Measurements from ENCODE around the gene TOX2. TPM values are rescaled to one million over a fixed set of nuclear protein-coding genes. Genes with fewer than 3 reads are reported as not detected.
A peak's percentile ranks its signal among the peaks of the same experiment; 100 is the strongest.

The TOX2 gene
- total RNA-seq, 1 donor from 2014 or later, result 0.16 TPM

DNA sequence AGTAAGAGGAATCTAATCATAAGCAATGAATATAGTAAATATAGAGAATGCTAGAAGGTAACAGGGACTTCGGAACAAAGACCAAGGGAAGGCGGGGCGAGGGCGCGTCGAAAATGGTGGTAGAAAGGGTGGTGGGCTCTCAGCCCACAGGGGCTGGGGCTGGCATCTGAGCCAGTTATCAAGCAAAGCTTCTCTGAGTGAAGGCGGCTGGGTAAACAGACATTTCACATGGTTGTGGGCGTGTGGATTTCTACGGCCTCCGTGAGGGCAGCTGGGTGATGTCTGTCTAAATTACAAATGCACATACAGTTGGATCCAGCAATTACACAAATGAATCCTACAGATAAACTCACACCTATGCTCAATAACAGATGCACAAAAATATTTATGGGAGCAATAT is 56.6 kb downstream of the TOX2 start:
- TF ChIP-seq, protein P1, sequence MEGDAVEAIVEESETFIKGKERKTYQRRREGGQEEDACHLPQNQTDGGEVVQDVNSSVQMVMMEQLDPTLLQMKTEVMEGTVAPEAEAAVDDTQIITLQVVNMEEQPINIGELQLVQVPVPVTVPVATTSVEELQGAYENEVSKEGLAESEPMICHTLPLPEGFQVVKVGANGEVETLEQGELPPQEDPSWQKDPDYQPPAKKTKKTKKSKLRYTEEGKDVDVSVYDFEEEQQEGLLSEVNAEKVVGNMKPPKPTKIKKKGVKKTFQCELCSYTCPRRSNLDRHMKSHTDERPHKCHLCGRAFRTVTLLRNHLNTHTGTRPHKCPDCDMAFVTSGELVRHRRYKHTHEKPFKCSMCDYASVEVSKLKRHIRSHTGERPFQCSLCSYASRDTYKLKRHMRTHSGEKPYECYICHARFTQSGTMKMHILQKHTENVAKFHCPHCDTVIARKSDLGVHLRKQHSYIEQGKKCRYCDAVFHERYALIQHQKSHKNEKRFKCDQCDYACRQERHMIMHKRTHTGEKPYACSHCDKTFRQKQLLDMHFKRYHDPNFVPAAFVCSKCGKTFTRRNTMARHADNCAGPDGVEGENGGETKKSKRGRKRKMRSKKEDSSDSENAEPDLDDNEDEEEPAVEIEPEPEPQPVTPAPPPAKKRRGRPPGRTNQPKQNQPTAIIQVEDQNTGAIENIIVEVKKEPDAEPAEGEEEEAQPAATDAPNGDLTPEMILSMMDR (IDR thresholded peaks at IDR 0.05; ENCODE audit: insufficient read depth, low read depth, low read length), result no peak
- TF ChIP-seq EZH2 (IDR thresholded peaks at IDR 0.05; ENCODE audit: insufficient read depth, low read length), result no peak
- peaks cover 3% of the 10 kb centered on the region for H3K9me3 Mint-ChIP-seq (ENCODE audit: unreplicated experiment)

DNA sequence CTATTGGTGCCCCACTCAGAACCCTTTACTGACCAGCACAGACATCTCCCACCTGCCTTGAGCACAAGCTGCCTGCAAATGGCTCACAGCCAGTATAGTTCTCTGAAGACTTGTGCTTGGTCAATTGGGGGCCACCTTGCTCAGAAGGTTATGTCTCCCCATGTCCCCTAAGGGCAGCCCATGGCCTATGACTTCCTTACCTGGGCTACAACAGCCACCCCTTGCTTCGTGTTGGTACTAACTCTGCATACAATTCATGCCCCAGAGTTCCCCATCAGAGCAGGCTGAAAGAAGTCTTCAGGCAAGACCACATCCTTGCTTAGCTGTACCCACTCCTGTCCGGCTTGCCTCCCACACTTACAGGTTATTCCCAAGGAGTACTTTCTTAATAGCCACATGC is 57.4 kb downstream of the TOX2 start:
- Mint-ChIP-seq H3K27me3 (ENCODE audit: low read depth, unreplicated experiment) (peaks cover 26% of the 10 kb centered on the region), H3K4me1 (ENCODE audit: low read depth, unreplicated experiment) (peaks cover 5% of the 10 kb centered on the region), H3K9me3 (ENCODE audit: unreplicated experiment) (peaks cover 3% of the 10 kb centered on the region), H3K36me3 (ENCODE audit: low read depth, unreplicated experiment) (no peaks in the 10 kb centered on the region), H3K4me3 (ENCODE audit: unreplicated experiment) (no peak overlapping the region), H3K27ac (ENCODE audit: unreplicated experiment) (no peak overlapping the region)
- FAIRE-seq, result no peak
- H3K27ac ChIP-seq (ENCODE audit: low read depth, low read length), result no peak overlapping the region
- H3K4me2 ChIP-seq (ENCODE audit: low read length), result no peak overlapping the region
- no peak overlapping the region for H3K4me3 ChIP-seq (ENCODE audit: insufficient read depth, low read depth, low read length)
- TF ChIP-seq EZH2 (IDR thresholded peaks at IDR 0.05; ENCODE audit: insufficient read depth, low read length), result no peak
- TF ChIP-seq, protein P1 (IDR thresholded peaks at IDR 0.05; ENCODE audit: insufficient read depth, low read depth, low read length), result no peak
- no peaks in the 10 kb centered on the region for H3K36me3 ChIP-seq (ENCODE audit: insufficient read depth, low read length)
- peaks cover 8% of the 10 kb centered on the region for H3K4me1 ChIP-seq (ENCODE audit: insufficient read depth, low read length)
- no peak for DNase-seq (ENCODE audit: low read depth)
- no peaks in the 10 kb centered on the region for H3K9me3 ChIP-seq (ENCODE audit: insufficient read depth, low read depth, low read length)
- H3K9ac ChIP-seq (ENCODE audit: low read length), result no peak overlapping the region
- H4K20me1 ChIP-seq (ENCODE audit: insufficient read depth, low read length), result no peaks in the 10 kb centered on the region
- H3K79me2 ChIP-seq (ENCODE audit: insufficient read depth, low read length), result no peaks in the 10 kb centered on the region
- H3K27me3 ChIP-seq (ENCODE audit: insufficient read depth, low read length), result no peaks in the 10 kb centered on the region
- H2AFZ ChIP-seq (ENCODE audit: low read depth, low read length), result no peak overlapping the region

More for the DNA sequence above, 56.6 kb downstream of the TOX2 start:
- H3K9ac ChIP-seq (ENCODE audit: low read length), result no peak overlapping the region
- H3K36me3 ChIP-seq (ENCODE audit: insufficient read depth, low read length), result no peaks in the 10 kb centered on the region
- no peak overlapping the region for H3K4me3 ChIP-seq (ENCODE audit: insufficient read depth, low read depth, low read length)
- Mint-ChIP-seq H3K4me3 (ENCODE audit: unreplicated experiment) (no peak overlapping the region), H3K4me1 (ENCODE audit: low read depth, unreplicated experiment) (peaks cover 5% of the 10 kb centered on the region), H3K27me3 (ENCODE audit: low read depth, unreplicated experiment) (peaks cover 26% of the 10 kb centered on the region), H3K36me3 (ENCODE audit: low read depth, unreplicated experiment) (no peaks in the 10 kb centered on the region), H3K27ac (ENCODE audit: unreplicated experiment) (peak overlapping the region; percentile 69)
- no peak for FAIRE-seq
- H3K27ac ChIP-seq (ENCODE audit: low read depth, low read length), result no peak overlapping the region
- no peak overlapping the region for H3K4me2 ChIP-seq (ENCODE audit: low read length)
- no peak overlapping the region for H2AFZ ChIP-seq (ENCODE audit: low read depth, low read length)
- no peak for DNase-seq (ENCODE audit: low read depth)
- no peaks in the 10 kb centered on the region for H3K9me3 ChIP-seq (ENCODE audit: insufficient read depth, low read depth, low read length)
- peaks cover 8% of the 10 kb centered on the region for H3K4me1 ChIP-seq (ENCODE audit: insufficient read depth, low read length)
- H3K79me2 ChIP-seq (ENCODE audit: insufficient read depth, low read length), result no peaks in the 10 kb centered on the region
- no peaks in the 10 kb centered on the region for H3K27me3 ChIP-seq (ENCODE audit: insufficient read depth, low read length)
- no peaks in the 10 kb centered on the region for H4K20me1 ChIP-seq (ENCODE audit: insufficient read depth, low read length)

DNA sequence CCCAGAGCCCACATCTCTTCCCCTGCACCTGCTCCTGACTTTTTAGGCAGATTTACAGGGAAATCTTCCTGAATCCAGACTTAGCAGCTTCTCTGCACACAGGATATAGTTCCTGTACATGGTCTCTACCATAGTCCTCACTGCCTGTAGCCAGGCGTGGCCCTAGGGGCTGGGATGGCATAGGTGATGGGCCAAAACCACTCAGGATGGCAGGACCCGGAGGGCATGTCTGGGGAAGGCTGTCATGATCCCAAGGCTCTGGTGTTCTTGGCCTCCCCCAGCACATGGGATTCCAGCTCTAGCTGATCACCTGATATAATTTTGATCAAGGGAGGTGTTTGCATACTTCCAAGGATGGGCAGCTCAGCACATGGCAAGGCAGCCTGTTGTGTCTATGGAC is 58.0 kb downstream of the TOX2 start:
- Histone ChIP-seq H3K9me3 (ENCODE audit: insufficient read depth, low read depth, low read length) (no peaks in the 10 kb centered on the region), H3K9ac (ENCODE audit: low read length) (no peak overlapping the region), H3K27ac (ENCODE audit: low read depth, low read length) (no peak overlapping the region), H2AFZ (ENCODE audit: low read depth, low read length) (no peak overlapping the region), H3K27me3 (ENCODE audit: insufficient read depth, low read length) (no peaks in the 10 kb centered on the region), H3K4me1 (ENCODE audit: insufficient read depth, low read length) (peaks cover 8% of the 10 kb centered on the region), H3K79me2 (ENCODE audit: insufficient read depth, low read length) (no peaks in the 10 kb centered on the region), H4K20me1 (ENCODE audit: insufficient read depth, low read length) (no peaks in the 10 kb centered on the region), H3K36me3 (ENCODE audit: insufficient read depth, low read length) (no peaks in the 10 kb centered on the region), H3K4me3 (ENCODE audit: insufficient read depth, low read depth, low read length) (no peak overlapping the region), H3K4me2 (ENCODE audit: low read length) (no peak overlapping the region)
- Mint-ChIP-seq H3K9me3 (ENCODE audit: unreplicated experiment) (peaks cover 3% of the 10 kb centered on the region), H3K4me3 (ENCODE audit: unreplicated experiment) (no peak overlapping the region), H3K4me1 (ENCODE audit: low read depth, unreplicated experiment) (peaks cover 5% of the 10 kb centered on the region), H3K27ac (ENCODE audit: unreplicated experiment) (no peak overlapping the region), H3K36me3 (ENCODE audit: low read depth, unreplicated experiment) (no peaks in the 10 kb centered on the region), H3K27me3 (ENCODE audit: low read depth, unreplicated experiment) (peaks cover 26% of the 10 kb centered on the region)
- DNase-seq (ENCODE audit: low read depth) (no peak), FAIRE-seq (no peak)
- TF ChIP-seq, protein P1 (IDR thresholded peaks at IDR 0.05; ENCODE audit: insufficient read depth, low read depth, low read length), result no peak
- TF ChIP-seq EZH2 (IDR thresholded peaks at IDR 0.05; ENCODE audit: insufficient read depth, low read length), result no peak
